Heart left ventricle (tissue), 16 donors: Measurements from ENCODE around the gene CD59. TPM values are rescaled to one million over a fixed set of nuclear protein-coding genes. Genes with fewer than 3 reads are reported as not detected.

Experiments used
- ATAC-seq, 4 donors: fragments of 200-7000 bp; cut with Tn5 transposase; one replicate each; pipeline ENCODE4 v1.9.1; 2020 to 2022; ENCODE audit warnings: moderate library complexity in 4 of 4, mild to moderate bottlenecking in 3 of 4, moderate number of reproducible peaks in 1 of 4
- DNase-seq, 5 donors: peaks; one replicate each; pipeline ENCODE4 v3.0.0-alpha.2; 2020
- H3K27ac ChIP-seq, 12 donors: fragments of 200-600 bp; sonication (generic) in 4 of 12; one replicate each; pipeline versions ENCODE4 v1.5.0 to v1.8.0; 2016 to 2022; ENCODE audit warnings: mild to moderate bottlenecking in 2 of 12
- H3K27me3 ChIP-seq, 9 donors: fragments of 200-600 bp; sonication (generic) in 2 of 9; one replicate each; pipeline versions ENCODE4 v1.5.1 to v1.8.0; 2016 to 2022; ENCODE audit warnings: mild to moderate bottlenecking in 3 of 9
- H3K36me3 ChIP-seq, 9 donors: fragments of 200-600 bp; sonication (generic) in 2 of 9; one replicate each; pipeline versions ENCODE4 v1.5.0 to v1.8.0; 2018 to 2022; ENCODE audit warnings: mild to moderate bottlenecking in 2 of 9
- H3K4me1 ChIP-seq, 12 donors: fragments of 200-600 bp; sonication (generic) in 4 of 12; one replicate each; pipeline versions ENCODE4 v1.5.0 to v1.8.0; 2016 to 2022; ENCODE audit warnings: mild to moderate bottlenecking in 3 of 12
- H3K4me3 ChIP-seq, 12 donors: fragments of 200-600 bp; sonication (generic) in 4 of 12; one replicate each; pipeline versions ENCODE4 v1.5.0 to v1.8.0; 2017 to 2022; ENCODE audit warnings: mild to moderate bottlenecking in 9 of 12, moderate library complexity in 4 of 12
- H3K9me3 ChIP-seq, 12 donors: fragments of 200-600 bp; sonication (generic) in 4 of 12; one replicate each; pipeline versions ENCODE4 v1.5.0 to v1.8.0; 2016 to 2022; ENCODE audit warnings: mild to moderate bottlenecking in 1 of 12
- CTCF ChIP-seq, 12 donors: fragments of 200-600 bp; sonication (generic) in 4 of 12; IDR thresholded peaks; one replicate each; pipeline versions ENCODE4 v1.5.0 to v1.8.0; 2018 to 2022; ENCODE audit warnings: antibody characterized with exemption in 12 of 12, mild to moderate bottlenecking in 5 of 12
- POLR2A ChIP-seq, 2 donors: fragments of 450-650 bp; IDR thresholded peaks; one replicate each; pipeline ENCODE4 v1.6.1; 2017; ENCODE audit warnings: antibody characterized with exemption in 2 of 2, mild to moderate bottlenecking in 2 of 2, moderate library complexity in 2 of 2
- WGBS, 4 donors: extraction: QIAGEN DNeasy Blood & Tissue Kit in 2 of 4; methylation state at CpG; one replicate each; pipeline versions ENCODE4 v1.1.5 to v1.1.7; 2013 to 2018; 5-methylcytosine and 5-hydroxymethylcytosine counted together
- intact Hi-C, 10 donors: fragments of 100-400 bp; cut with DNase I; formaldehyde crosslinking; loops; one replicate each; pipeline versions ENCODE4 v1.11.1 to v1.14.2; 2022
- polyA plus RNA-seq, 2 donors: library from polyadenylated mRNA; stranded (reverse); fragments of 200-250 nt; gene quantifications; one replicate each; pipeline ENCODE4 v1.2.3, GENCODE V29; 2013
- total RNA-seq, 9 donors: library from RNA; depleted of rRNA in 2 of 9; stranded (reverse); fragments of >200 nt in 2 of 9; fragmentation: NEBNext Ultra II Directional in 3 of 9; extraction: Animal tissue kit (Norgen Biotek cat#: 25700) in 3 of 9; gene quantifications; one replicate each; pipeline versions ENCODE4 v1.1.0 to v1.2.4, GENCODE V29; 2016 to 2023
- donor health status: ischemic (EF 13 %, LVEDD 7.1; RV severe dilation, severe dysfunction).
- donor health status: healthy with polysubstance abuse.
- donor health status: DM: no; HTN: yes; CAD: no.
- donor health status: DM: no; HTN: no; CAD: no.
- donor health status: ischemic (EF 25% LVEDD 6.9; RV normal size, moderate dysfunction).
- donor health status: ischemic (EF 25% LVEDD 5.7; RV mildly dilated, moderate dysfunction).
- donor health status: healthy.
- donor health status: DM: yes; HTN: yes; CAD: no.
- donor health status: ischemic (EF 35%, LVEDD 5.7; RV mildly dilated, moderate dysfunction).
- donor health status: nonischemic (EF 11% LVEDD 7.7; RV severe dilation, severe dysfunction).
- donor health status: DM: yes; HTN: yes; CAD: no.
- donor health status: PGD.
- donor health status: ischemic (EF 29% LVEDD 5.4; RV normal size, mild dysfunction).
- donor health status: nonischemic (EF 23%, LVEDD 6.1; RV moderate dilation, normal function).

CD59 gene
- total and polyA plus RNA-seq, 11 donors, result 133 to 1,434 (median 930) TPM

- no peak for ATAC-seq
- intact Hi-C loops, result no loop called here
Measured at GRCh38 chr11:33660962-33661361, 75.3 kb downstream of the CD59 start.

GRCh38 chr11:33659370-33660139 lies 76.7 kb downstream of the CD59 start:
- intact Hi-C loops, result no loop called here
- no peak for ATAC-seq
- TF ChIP-seq CTCF (IDR thresholded peaks at IDR 0.05) (no peak), POLR2A (IDR thresholded peaks at IDR 0.05) (no peak)

More at GRCh38 chr11:33660962-33661361, 75.3 kb downstream of the CD59 start:
- no peak for DNase-seq
- H3K27ac ChIP-seq, result no peak overlapping the region
- no peaks in the 10 kb centered on the region for H3K9me3 ChIP-seq
- WGBS, 4 donors, result 86 to 93% (median 90%) methylated on average over 4 of the region's 4 CpGs
- H3K27me3 ChIP-seq, result no peaks in the 10 kb centered on the region
- TF ChIP-seq CTCF (IDR thresholded peaks at IDR 0.05), result no peak
- no peak for TF ChIP-seq POLR2A (IDR thresholded peaks at IDR 0.05)
- H3K4me3 ChIP-seq, result no peak overlapping the region
- H3K4me1 ChIP-seq, result no peaks in the 10 kb centered on the region
- no peaks in the 10 kb centered on the region for H3K36me3 ChIP-seq

GRCh38 chr11:33658195-33658900 lies 77.9 kb downstream of the CD59 start:
- H3K36me3 ChIP-seq, result no peaks in the 10 kb centered on the region
- intact Hi-C loops, result no loop called here
- no peak for TF ChIP-seq POLR2A (IDR thresholded peaks at IDR 0.05)
- no peak for TF ChIP-seq CTCF (IDR thresholded peaks at IDR 0.05)
- H3K9me3 ChIP-seq, result no peaks in the 10 kb centered on the region
- WGBS, 4 donors, result 85 to 91% (median 87%) methylated on average over 18 to 22 of the region's 22 CpGs
- no peak overlapping the region for H3K4me3 ChIP-seq
- DNase-seq (no peak), ATAC-seq (no peak)
- no peaks in the 10 kb centered on the region for H3K4me1 ChIP-seq
- no peaks in the 10 kb centered on the region for H3K27me3 ChIP-seq
- no peak overlapping the region for H3K27ac ChIP-seq

More at GRCh38 chr11:33659370-33660139, 76.7 kb downstream of the CD59 start:
- Histone ChIP-seq H3K9me3 (no peaks in the 10 kb centered on the region), H3K36me3 (no peaks in the 10 kb centered on the region), H3K4me1 (no peaks in the 10 kb centered on the region), H3K27me3 (no peaks in the 10 kb centered on the region), H3K27ac (no peak overlapping the region), H3K4me3 (no peak overlapping the region)
- 83 to 97% (median 92%) methylated on average over 3 to 5 of the region's 5 CpGs for WGBS, 4 donors
- DNase-seq, result no peak

- DNase-seq, result no peak
- 88 to 93% (median 92%) methylated on average over 3 of the region's 3 CpGs for WGBS, 4 donors
- intact Hi-C loops, result no loop called here
- Histone ChIP-seq H3K27me3 (no peaks in the 10 kb centered on the region), H3K4me1 (peaks cover 0 to 3% (median 0%) of the 10 kb centered on the region in 12 donors), H3K27ac (no peak overlapping the region), H3K9me3 (no peaks in the 10 kb centered on the region), H3K36me3 (no peaks in the 10 kb centered on the region), H3K4me3 (no peak overlapping the region)
- no peak for ATAC-seq
- TF ChIP-seq POLR2A (IDR thresholded peaks at IDR 0.05) (no peak), CTCF (IDR thresholded peaks at IDR 0.05) (no peak)
Measured at GRCh38 chr11:33657757-33658156, 78.5 kb downstream of the CD59 start.
